CD4-positive, alpha-beta T cell treated with Interleukin-15 for 1 hour (primary cell): Measurements from ENCODE around the gene VTA1.
"Not testable (repeated sequence)": the region's sequence is repeated elsewhere in the genome, so short reads cannot be mapped to it uniquely, and the experiment has no call there.

Experiments used
- DNase-seq: peaks from one replicate; pipeline ENCODE4 v3.0.0-alpha.2; 2020

The VTA1 gene, protein sequence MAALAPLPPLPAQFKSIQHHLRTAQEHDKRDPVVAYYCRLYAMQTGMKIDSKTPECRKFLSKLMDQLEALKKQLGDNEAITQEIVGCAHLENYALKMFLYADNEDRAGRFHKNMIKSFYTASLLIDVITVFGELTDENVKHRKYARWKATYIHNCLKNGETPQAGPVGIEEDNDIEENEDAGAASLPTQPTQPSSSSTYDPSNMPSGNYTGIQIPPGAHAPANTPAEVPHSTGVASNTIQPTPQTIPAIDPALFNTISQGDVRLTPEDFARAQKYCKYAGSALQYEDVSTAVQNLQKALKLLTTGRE

DNA sequence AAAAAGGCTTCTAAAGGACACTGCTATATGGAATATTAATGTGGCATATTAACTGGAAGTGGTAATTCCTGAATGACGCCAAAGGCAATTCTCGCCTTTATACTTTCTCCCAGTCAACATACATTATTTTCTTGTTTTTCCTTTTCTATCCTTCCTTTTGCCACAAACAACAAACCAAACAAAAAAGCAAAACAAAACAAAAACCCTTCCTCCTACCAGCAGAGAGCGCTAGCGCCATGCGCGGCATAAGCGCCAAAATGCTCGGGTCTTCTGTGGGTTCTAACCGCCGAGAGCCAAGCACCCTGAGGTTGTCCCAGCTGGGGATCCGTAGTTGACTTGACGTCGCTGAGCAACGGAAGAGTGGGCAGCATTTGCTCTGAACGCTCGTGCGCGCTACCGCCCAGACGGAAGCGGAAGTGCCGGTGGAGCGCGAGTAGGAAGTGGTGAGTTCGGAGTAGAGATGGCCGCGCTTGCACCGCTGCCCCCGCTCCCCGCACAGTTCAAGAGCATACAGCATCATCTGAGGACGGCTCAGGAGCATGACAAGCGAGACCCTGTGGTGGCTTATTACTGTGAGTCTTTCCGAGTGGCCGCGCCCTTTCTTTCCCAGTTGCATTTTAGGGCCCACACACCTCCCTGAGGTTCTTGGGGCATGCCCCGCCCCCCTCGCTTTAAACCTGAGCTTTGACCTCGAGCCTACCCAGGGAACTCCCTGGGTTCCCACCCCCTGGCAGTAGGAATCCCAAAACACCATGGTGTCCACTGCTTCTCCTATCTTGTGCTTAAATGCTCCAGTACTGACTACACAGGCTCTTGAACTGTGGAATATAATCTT lies at the start of gene VTA1, which contains the start of gene NMBR:
Gene VTA1, plus strand, starts transcription at position 436 of the 835 bp plus-strand sequence. Its CDS starts 25 bp downstream, at position 461.
Gene NMBR, minus strand, starts transcription at position 295 of the 835 bp plus-strand sequence. CDS start 58,464 bp downstream, outside the sequence.
- peak; percentile 97 for DNase-seq

DNA sequence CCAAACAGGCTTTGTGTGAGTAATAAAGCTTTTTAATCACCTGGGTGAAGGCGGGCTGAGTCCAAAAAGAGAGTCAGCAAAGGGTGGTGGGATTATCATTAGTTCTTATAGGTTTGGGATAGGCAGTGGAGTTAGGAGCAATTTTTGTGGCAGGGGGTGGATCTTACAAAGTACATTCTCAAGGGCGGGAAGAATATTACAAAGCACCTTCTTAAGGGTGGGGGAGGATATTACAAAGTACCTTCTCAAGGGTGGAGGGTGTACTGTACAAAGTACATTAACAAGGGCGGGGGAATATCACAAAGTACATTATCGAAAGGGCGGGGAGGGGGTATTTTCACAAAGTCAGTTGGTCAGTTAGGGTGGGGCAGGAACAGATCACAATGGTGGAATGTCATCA lies 42.2 kb upstream of the VTA1 start:
- not testable (repeated sequence) for DNase-seq

DNA sequence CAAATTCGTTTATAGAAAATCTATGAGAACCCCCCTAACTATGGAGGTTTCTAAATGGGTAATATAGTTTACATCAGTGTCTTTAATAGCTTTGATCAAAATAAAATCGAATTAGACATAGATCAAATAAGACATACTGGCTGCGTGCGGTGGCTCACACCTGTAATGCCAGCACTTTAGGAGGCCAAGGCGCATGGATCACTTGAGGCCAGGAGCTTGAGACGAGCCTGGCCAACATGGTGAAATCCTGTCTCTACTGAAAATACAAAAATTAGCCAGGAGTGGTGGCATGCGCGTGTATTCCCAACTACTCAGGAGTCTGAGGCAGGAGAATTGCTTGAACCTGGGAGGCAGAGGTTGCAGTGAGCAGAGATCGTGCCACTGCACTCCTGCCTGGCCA lies 36.2 kb upstream of the VTA1 start:
- not testable (repeated sequence) for DNase-seq

DNA sequence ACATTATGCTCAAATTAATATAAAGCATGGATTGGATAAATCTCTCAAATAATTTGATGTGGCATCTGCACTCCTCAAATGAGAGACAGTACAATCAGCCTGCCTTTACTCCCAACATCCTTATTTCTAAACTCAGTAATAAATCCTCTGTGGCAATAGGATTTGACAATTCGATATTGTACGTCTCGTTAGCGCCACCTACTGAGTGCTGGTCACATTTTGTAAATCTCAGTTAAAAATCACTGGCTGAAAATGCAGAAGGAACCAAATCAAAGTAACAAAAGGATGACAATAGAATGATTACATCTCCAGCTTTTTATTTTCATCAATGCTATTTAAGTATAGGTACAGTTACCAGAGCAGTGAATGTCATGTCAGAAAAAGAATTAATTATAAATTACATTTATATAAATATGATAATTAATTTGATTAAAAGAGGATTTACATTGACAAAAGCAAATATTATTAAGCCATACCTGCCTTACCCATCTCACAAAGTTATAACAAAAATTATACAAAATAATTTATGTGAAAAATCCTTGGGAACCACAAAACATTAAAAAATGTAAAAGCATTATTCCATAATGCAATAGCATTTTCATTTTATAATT lies 34.5 kb upstream of the VTA1 start:
- DNase-seq, result peak; percentile 33

DNA sequence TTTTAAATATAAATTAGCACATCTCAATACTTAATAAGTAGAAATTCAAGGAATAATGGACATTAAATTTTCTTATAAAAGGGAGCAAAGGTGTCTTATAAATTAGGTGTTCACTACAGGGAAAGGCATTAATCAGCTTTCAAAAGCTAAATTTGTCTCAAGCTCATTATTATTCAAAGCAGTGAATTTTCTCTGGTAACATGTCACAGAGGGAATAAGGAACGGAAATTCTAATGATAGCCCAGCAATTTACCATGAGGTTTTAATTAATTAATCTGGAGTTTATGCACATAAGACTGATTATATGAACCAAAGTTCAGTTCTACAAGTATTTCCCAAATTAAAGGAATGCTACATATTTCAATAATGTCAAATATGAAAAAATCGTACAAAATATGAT lies 29.7 kb upstream of the VTA1 start:
- DNase-seq, result no peak

DNA sequence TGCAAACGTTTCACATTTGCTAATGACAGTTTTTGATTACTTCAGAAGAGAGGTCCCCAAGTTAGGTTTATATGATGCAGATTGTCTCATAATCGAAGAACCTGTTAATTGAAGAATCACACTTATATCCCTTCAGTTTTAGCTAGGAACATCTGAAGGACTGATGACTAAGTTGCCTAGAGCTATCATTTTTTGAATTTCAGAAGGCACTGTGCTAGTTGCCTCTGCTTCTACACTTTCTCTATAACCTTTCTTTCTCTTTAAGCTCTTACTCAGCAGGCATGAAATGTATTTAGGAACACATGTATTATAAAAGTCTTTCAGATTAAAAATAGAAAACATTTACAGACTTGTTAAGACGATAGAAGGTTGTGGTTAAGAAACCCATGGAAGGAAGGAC lies 28.7 kb upstream of the VTA1 start:
- DNase-seq, result no peak

DNA sequence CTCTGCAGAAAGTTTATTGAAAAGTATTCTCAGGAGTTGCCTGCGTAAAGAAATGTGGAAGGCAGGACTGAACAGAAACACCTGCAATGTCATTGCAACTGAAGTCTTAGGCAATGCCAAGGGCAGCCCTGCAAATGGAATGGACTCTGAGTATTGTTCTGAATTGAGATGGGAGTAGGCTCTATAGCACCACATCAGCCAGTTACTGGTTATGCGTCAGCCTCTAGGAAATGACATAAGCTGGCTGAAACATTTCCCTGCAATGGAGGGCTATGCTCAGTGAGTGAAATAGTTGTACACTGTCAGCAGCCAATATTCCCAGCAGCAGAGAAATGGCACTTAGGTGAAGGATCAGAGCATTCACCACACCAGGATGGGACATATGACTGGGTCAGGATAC lies 28.1 kb upstream of the VTA1 start:
- DNase-seq, result no peak

DNA sequence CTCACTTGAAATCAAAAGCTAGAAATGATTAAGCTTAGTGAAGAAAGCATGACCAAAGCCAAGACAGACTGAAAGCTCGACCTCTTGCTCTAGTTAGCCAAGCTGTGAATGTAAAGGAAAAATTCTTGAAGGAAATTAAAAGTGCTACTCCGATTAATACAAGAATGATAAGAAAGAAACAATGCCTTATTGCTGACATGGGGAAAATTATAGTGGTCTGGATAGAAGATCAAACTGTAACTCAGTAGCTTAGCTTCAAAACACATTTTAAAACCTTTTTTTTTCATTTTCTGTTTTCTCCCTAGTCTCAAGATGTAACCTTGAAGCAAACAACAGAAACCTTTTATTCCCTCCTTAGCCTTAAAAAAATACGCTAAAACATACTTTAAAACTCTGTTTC lies 25.7 kb upstream of the VTA1 start:
- DNase-seq, result no peak

DNA sequence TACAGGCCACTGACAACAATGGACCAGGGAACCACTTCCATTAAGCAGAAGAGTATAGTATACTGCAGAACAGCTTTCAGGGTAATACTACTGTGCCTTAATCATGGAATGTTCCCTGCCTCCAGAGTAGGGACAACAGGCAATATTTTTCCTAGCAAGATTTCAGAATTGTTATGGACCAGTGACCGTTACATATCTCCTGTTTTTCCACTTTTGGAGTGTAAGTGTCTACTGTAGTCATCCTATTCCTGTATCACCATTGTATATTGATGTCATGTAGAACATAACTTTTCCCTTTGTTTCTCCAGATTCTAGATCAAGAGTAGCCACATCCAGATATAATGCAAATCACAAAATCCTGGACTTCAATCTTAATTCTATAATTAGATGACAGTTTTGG lies 16.2 kb upstream of the VTA1 start:
- DNase-seq, result no peak

DNA sequence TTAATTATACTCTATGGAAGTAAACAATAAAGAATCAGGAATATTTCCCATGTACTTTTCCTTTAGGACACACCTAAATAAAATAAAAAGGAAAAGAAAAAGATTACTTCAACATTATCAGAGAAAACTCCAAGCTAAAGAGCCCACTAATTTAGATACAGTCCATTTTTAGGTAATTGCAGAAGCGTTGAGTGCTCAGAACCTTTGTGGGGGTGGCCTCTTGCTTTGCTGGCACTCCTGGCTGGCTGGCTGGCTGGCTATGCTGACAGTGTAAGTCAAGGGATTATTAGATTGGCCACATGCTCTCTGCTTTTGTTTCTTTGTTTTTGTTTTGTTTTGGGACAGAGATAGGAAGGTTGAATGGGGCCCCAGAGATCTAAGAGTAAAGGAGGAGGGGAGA lies 14.4 kb upstream of the VTA1 start, which contains the start of gene GJE1:
Gene GJE1, plus strand, starts transcription at position 301 of the 400 bp plus-strand sequence. CDS start 234 bp downstream, outside the sequence.
- no peak for DNase-seq

DNA sequence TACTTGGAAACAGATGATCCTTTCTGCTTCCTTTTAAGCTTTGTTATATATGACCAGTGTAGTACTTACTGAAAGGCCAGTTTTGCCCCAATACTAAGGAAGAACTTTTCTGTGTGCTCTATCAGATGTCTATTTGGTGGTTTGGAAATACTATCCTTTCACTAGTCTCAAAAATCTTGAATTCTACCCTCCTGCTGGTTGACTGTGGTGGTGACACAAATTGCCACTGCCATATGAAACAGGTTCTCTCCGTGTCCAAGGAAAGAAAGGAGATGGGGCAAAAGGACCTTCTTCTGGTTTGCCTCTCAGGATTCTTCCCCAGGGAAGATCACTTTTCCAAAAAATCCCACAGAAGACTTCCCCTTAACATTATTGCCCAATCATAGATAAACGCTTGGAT lies 8.2 kb upstream of the VTA1 start:
- no peak for DNase-seq

DNA sequence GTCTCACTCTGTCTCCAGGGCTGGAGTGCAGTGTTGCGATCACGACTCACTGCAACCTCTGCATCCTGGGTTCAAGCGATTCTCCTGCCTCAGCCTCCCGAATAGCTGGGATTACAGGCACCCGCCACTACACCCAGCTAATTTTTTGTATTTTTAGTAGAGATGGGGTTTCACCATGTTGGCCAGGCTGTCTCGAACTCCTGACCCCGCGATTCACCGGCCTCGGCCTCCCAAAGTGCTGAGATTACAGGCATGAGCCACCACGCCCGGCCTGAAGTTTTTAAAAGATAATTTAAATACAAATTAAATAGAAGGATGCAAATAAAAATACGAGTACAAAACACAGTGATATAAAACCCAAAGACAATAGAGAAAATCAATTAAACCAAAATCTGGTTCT lies 5.5 kb upstream of the VTA1 start:
- not testable (repeated sequence) for DNase-seq

DNA sequence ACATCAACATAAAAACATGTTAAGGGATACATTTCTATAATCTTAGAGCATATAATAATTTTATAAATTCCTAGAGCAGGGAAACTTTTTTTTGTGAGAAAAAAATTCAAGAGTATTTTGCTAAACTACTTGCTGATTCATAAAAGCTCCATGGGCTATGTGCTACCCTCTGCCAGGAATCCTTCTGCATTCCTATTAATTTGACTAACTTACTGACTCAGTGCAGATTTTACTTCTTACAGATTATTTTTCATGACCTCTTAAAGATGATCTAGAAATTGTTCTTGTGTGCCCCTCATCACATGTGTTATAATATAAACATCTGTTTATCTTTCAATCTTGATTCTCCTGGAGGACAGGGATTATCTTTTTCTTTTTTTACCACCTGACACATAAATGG lies 5.7 kb downstream of the VTA1 start:
- DNase-seq, result no peak

DNA sequence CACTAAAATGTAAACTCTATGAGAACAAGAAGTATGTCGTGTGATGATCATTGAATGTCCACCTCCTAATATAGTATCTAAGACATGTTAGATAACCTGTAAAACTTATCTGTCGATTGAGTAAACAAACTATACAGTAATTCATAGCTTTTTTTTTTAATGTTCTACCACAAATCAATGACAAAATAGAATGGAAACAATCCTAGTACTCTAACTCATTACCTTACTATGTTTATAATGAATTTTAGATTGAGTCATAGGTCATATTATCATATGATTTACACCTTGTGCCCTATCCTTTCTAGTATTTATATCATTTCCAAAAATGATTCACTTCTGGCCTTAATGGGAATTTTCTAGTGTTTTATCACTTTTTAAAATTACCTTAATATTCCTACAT lies 6.1 kb downstream of the VTA1 start:
- no peak for DNase-seq

DNA sequence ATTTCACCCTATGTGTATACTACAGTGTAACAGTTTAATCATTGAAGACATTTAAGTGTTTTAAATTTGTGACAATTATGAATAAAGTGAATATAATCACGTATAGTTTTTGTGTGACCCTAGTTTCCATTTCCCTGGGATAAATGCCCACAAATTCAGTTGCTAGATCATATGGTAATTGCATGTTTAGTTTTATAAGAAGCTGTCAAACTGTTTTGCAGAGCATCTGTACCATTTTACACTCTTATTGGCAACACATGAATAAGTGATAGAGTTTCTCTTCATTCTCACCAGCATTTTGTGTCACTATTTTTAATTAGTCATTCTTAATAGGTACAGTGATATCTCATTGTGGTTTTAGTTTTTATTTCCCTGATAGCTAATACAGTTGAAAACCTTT lies 7.3 kb downstream of the VTA1 start:
- no peak for DNase-seq

DNA sequence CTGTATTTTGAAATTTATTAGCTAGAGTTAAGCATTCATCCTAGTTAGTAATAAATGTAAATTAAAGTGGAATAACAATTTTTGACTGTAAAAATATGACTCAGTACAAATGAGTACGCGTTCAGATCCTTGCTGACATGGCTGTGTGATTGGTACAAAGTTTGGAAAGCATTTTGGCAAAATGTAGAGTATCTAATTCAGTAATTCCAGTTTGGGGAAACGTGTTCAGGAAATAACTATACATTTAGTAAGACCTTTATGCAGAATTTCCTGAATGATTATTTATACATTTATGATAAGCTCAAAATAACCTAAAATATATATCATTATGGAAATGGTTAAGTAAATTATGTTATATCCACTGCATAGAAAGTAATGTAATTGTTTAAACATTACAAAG lies 8.0 kb downstream of the VTA1 start:
- DNase-seq, result no peak

DNA sequence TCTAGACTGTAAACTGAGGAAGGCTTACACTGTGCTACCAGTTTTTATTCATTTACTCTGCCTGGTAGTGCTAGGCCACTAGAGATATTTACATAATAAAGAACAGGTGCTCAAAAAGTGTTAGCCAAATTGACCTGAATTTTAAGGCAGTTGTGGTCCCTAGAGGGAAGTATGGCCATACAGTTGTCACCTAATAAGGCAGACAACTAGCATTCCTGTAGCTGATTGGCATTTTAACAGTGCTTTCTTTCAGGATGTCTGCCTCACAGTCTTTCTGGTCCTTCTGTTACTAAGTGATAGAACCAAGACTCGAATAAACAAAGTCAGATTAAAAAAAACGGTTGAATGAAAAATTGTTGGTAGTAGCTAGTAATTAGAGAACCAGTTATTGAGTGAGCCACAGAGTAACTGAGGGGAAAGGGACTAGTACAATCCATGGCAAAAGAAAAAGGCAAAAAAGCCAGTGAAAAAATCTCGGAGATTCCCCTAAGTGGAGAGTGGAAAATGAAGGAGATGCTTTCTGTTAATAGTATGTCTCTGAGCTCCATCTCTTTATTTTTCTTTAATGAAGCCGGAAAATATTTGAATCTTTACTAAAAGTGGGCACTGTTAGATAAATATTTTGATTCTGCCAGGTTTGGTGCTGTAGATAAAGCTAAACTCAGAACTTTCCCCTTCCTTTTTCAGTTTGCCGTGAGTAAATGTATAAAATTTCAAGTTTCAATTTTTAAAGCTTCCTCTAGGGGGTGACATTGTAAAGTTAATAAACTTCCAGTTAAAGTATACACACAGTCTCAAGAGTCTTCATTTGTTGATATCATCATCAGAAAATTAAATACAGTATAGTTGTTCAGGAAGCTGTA lies 9.1 kb downstream of the VTA1 start:
- no peak for DNase-seq

DNA sequence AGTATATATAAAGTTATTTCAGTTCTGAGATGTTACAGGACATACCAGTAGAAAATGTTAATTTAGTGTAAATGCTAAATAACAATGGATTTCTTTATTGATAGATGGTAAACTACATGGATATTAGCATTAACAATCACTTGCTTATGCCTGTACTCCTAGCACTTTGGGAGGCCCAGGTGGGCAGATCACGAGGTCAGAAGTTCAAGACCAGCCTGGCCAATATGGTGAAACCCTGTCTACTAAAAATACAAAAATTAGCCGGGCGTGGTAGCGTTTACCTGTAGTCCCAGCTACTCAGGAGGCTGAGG lies 9.7 kb downstream of the VTA1 start:
- DNase-seq, result not testable (repeated sequence)

DNA sequence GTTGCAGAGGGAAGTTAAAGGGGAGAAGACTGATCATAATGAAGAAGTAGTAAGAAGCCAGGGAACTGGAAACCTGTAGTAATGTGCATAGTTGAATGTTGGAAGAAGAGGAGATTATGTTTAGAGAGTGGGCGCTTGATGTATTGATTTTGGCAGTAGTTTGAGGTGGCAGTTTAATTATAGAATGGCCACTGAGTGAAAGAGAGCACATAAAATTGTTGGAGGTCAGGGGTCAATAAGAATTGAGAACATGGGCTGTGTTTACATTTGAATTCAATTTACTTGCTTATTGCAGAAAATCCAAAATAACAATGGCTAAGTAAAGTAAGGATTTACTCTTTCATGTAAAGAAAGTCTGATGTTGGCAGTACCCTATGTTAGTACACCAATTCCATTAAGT lies 15.7 kb downstream of the VTA1 start:
- no peak for DNase-seq

DNA sequence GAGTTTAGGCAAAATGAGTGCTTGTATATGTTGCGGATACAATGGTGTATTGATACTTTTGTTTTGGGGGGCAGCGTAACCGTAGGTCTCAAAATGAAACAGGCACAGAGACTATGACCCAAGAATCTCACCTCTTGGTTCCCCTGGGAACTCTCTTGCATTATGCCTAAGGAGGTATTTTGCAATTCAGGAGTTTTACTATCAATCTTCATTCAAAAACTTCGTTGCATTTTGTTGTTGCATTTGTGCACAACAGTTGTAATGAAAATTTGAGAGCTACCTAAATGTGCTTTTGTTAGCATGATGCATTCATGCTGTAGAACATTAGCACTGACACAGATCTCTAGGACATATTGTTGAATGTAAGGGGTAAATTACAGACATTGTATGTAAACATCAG lies 18.2 kb downstream of the VTA1 start:
- DNase-seq, result no peak

DNA sequence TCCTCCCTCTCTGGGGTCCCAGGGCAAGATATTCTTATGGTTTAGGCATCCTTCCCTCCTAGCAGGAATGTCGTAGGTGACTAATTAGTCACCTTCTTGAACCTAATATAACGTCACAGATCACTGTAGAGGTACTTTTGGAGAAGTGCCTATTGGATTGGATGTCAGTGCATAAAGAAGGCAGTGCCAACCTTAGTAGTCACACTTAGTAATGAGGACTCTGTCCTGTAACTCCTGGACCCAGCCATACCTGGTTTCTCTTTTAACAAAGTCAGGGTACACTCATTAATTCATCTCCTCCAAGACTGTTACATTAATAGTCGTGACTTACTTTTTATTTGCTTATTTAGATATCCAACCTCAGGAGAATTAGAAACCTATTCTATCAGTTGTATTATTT lies 20.0 kb downstream of the VTA1 start:
- no peak for DNase-seq

DNA sequence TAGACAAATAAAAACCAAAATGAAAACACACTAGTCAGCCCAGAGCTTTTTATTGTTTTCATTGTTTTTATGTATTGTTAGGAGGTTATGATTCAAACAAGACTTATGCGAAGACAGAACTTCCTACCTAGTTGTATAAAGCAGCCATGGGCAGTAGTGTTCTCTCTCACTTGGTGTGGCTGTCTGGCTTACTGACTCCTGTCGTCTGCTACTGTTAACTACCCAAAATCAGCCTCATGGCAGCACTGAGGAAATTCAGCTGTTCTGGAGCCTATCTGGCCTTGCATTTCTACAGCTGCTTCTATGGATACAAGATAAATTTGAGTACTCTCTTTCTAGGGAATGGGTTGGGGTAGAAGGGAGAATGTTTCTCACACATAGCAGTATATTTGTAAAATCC lies 20.4 kb downstream of the VTA1 start:
- DNase-seq, result no peak

DNA sequence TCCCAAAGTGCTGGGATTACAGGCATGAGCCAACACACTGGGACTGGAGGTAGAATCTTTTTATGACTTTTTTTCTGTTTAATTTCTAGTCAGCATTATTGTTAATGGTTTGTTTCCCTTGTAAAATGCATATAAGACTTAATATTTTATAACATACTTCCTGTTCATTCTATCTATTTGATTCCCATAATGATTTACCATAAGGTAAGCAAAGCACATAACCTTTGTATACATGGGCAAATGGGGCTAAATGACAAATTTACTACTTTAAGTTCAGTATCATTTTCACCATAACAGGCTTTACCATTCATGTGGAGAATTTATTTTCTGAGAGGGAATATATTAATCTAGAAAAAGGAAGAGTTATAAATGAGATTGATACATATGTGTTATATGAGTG lies 24.3 kb downstream of the VTA1 start:
- no peak for DNase-seq
